ENCODE data around the gene FHL2. TPM values are rescaled to one million over a fixed set of nuclear protein-coding genes. Genes with fewer than 3 reads are reported as not detected.

Gene FHL2
- total and polyA plus RNA-seq, 2 donors (not counting 1 experiment from before 2014, with no cell fraction given), result not detected

- CTCF ChIA-PET, result no interaction called here
- no peaks in the 10 kb centered on the region for H3K27me3 Mint-ChIP-seq
Observed at GRCh38 chr2:105382177-105382576, 16.7 kb downstream of the FHL2 start.

GRCh38 chr2:105381101-105381668, 17.7 kb downstream of the FHL2 start:
- TF ChIP-seq CTCF (IDR thresholded peaks at IDR 0.05), result no peak
- no peak for TF ChIP-seq EZH2 (IDR thresholded peaks at IDR 0.05; ENCODE audit: borderline replicate concordance, insufficient read depth, low read depth, low read length, poor library complexity, severe bottlenecking)
- no peak for ATAC-seq (ENCODE audit: low read depth)
- Mint-ChIP-seq H3K4me3 (no peak overlapping the region), H3K4me1 (no peaks in the 10 kb centered on the region), H3K27ac (no peak overlapping the region), H3K9me3 (ENCODE audit: insufficient read depth) (no peaks in the 10 kb centered on the region), H3K27me3 (no peaks in the 10 kb centered on the region)
- Histone ChIP-seq H3K4me3 (ENCODE audit: control extremely low read depth in 1 of 5, extremely low read depth in 1 of 5, insufficient read depth in 1 of 5, low read depth in 2 of 5, low read length in 4 of 5) (no peak overlapping the region), H3K9ac (ENCODE audit: low read length) (no peak overlapping the region), H2AFZ (ENCODE audit: insufficient read depth, low read depth, low read length, poor library complexity, severe bottlenecking) (no peak overlapping the region), H3K4me1 (ENCODE audit: control insufficient read depth in 2 of 2, insufficient read depth in 2 of 2, low read length in 2 of 2) (no peaks in the 10 kb centered on the region), H3K9me3 (ENCODE audit: control extremely low read depth in 1 of 3, control insufficient read depth in 2 of 3, insufficient read depth in 1 of 3, low read length in 2 of 3) (no peaks in the 10 kb centered on the region), H3K27me3 (replicated peaks in 1 of 4; ENCODE audit: control extremely low read depth in 1 of 4, control insufficient read depth in 3 of 4, insufficient read depth in 4 of 4, low read length in 3 of 4) (no peaks in the 10 kb centered on the region), H3K4me2 (replicated peaks; ENCODE audit: low read depth, low read length, poor library complexity, severe bottlenecking) (no peak overlapping the region), H4K20me1 (ENCODE audit: control insufficient read depth, insufficient read depth, low read length, poor library complexity, severe bottlenecking) (no peaks in the 10 kb centered on the region), H3K27ac (ENCODE audit: low read length in 2 of 2) (no peak overlapping the region), H3K36me3 (replicated peaks in 1 of 2; ENCODE audit: control extremely low read depth in 1 of 2, control insufficient read depth in 1 of 2, extremely low read depth in 1 of 2, insufficient read depth in 2 of 2, low read length in 1 of 2) (no peaks in the 10 kb centered on the region), H3K79me2 (ENCODE audit: control insufficient read depth, insufficient read depth, low read length) (no peaks in the 10 kb centered on the region)
- ChIA-PET CTCF (no interaction called here), POLR2A (no interaction called here)
- 94% methylated on average over 13 of the region's 14 CpGs for WGBS (ENCODE audit: insufficient coverage)
- no peak for DNase-seq
- intact Hi-C loops (cut with micrococcal nuclease), result no loop called here

More at GRCh38 chr2:105382177-105382576, 16.7 kb downstream of the FHL2 start:
- Histone ChIP-seq H3K4me3 (ENCODE audit: control extremely low read depth in 1 of 5, extremely low read depth in 1 of 5, insufficient read depth in 1 of 5, low read depth in 2 of 5, low read length in 4 of 5) (no peak overlapping the region), H2AFZ (ENCODE audit: insufficient read depth, low read depth, low read length, poor library complexity, severe bottlenecking) (no peak overlapping the region), H3K9me3 (ENCODE audit: control extremely low read depth in 1 of 3, control insufficient read depth in 2 of 3, insufficient read depth in 1 of 3, low read length in 2 of 3) (no peaks in the 10 kb centered on the region), H3K4me2 (replicated peaks; ENCODE audit: low read depth, low read length, poor library complexity, severe bottlenecking) (no peak overlapping the region), H3K27me3 (replicated peaks in 1 of 4; ENCODE audit: control extremely low read depth in 1 of 4, control insufficient read depth in 3 of 4, insufficient read depth in 4 of 4, low read length in 3 of 4) (no peaks in the 10 kb centered on the region), H3K36me3 (replicated peaks in 1 of 2; ENCODE audit: control extremely low read depth in 1 of 2, control insufficient read depth in 1 of 2, extremely low read depth in 1 of 2, insufficient read depth in 2 of 2, low read length in 1 of 2) (no peaks in the 10 kb centered on the region), H4K20me1 (ENCODE audit: control insufficient read depth, insufficient read depth, low read length, poor library complexity, severe bottlenecking) (no peaks in the 10 kb centered on the region), H3K27ac (ENCODE audit: low read length in 2 of 2) (no peak overlapping the region), H3K79me2 (ENCODE audit: control insufficient read depth, insufficient read depth, low read length) (no peaks in the 10 kb centered on the region), H3K9ac (ENCODE audit: low read length) (no peak overlapping the region), H3K4me1 (ENCODE audit: control insufficient read depth in 2 of 2, insufficient read depth in 2 of 2, low read length in 2 of 2) (no peaks in the 10 kb centered on the region)
- H3K9me3 Mint-ChIP-seq (ENCODE audit: insufficient read depth), result no peaks in the 10 kb centered on the region
- TF ChIP-seq CTCF (IDR thresholded peaks at IDR 0.05) (no peak), EZH2 (IDR thresholded peaks at IDR 0.05; ENCODE audit: borderline replicate concordance, insufficient read depth, low read depth, low read length, poor library complexity, severe bottlenecking) (no peak)
- POLR2A ChIA-PET, result no interaction called here
- ATAC-seq (ENCODE audit: low read depth) (no peak), DNase-seq (no peak)
- no peak overlapping the region for H3K4me3 Mint-ChIP-seq
- H3K4me1 Mint-ChIP-seq, result no peaks in the 10 kb centered on the region
- intact Hi-C loops (cut with micrococcal nuclease), result no loop called here
- whole genome bisulfite sequencing (ENCODE audit: insufficient coverage), result 94% methylated on average over 2 of the region's 5 CpGs
- H3K27ac Mint-ChIP-seq, result no peak overlapping the region

All from B cell (primary cell).